Measurements from ENCODE around the gene OR2W3.

DNA sequence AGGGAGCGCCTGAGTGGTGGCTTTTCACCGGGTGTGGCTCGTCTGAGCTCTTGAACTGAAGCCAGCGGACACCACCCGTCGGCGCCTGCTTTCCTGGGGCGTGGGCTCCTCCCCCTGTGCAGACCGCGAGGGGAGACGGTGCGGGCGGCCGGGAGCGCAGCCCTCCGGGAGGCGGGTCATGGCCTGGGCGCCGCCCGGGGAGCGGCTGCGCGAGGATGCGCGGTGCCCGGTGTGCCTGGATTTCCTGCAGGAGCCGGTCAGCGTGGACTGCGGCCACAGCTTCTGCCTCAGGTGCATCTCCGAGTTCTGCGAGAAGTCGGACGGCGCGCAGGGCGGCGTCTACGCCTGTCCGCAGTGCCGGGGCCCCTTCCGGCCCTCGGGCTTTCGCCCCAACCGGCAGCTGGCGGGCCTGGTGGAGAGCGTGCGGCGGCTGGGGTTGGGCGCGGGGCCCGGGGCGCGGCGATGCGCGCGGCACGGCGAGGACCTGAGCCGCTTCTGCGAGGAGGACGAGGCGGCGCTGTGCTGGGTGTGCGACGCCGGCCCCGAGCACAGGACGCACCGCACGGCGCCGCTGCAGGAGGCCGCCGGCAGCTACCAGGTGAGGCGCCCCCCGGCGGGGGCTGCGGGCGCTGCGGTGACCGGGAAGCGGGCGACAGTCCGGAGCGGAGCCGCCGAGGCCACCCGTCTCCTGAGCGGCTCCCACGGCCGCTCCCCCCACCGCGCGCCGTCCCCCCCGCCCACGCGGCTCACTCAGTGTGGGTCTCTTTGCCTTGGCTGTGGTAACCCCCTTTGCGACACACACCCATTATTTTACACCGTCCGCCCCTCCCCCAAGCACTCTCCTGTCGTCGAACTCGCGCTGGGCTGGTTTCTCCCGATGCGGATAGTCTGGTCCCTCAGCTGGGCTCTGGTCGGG, 38.1 kb upstream of the OR2W3 start, which contains the start of gene TRIM58:
- no peak for TF ChIP-seq POLR2A (IDR thresholded peaks at IDR 0.05)
- TF ChIP-seq, protein P1, sequence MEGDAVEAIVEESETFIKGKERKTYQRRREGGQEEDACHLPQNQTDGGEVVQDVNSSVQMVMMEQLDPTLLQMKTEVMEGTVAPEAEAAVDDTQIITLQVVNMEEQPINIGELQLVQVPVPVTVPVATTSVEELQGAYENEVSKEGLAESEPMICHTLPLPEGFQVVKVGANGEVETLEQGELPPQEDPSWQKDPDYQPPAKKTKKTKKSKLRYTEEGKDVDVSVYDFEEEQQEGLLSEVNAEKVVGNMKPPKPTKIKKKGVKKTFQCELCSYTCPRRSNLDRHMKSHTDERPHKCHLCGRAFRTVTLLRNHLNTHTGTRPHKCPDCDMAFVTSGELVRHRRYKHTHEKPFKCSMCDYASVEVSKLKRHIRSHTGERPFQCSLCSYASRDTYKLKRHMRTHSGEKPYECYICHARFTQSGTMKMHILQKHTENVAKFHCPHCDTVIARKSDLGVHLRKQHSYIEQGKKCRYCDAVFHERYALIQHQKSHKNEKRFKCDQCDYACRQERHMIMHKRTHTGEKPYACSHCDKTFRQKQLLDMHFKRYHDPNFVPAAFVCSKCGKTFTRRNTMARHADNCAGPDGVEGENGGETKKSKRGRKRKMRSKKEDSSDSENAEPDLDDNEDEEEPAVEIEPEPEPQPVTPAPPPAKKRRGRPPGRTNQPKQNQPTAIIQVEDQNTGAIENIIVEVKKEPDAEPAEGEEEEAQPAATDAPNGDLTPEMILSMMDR (IDR thresholded peaks at IDR 0.05): peak in 1 of 5 experiments; percentile 24

Measured in transverse colon (tissue), 3 donors.